ENCODE results near the gene ZC3HAV1.

DNA sequence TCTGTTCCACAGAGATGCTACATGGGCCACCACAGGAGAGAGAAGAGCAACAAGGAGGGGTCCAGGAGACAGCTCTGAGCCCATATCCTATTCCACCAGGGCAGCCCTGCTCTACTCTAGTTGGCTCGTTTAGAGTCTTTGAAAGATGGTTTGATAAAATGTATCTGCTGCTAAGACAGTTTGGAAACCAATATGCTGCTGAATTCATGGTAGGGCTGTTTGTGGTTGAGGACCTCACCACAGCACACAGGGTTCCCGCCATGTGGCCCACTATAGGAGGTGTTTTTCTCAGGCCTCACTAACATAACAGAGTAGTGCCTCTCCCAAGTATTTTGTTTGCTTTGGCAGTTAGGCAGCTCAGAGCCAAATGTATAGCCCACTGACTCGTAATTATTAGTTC is 37.8 kb downstream of the ZC3HAV1 start:
- TF ChIP-seq NFYB (IDR thresholded peaks at IDR 0.05; ENCODE audit: insufficient read depth, low read depth, low read length), result no peak
- no peak for TF ChIP-seq TBL1XR1 (IDR thresholded peaks at IDR 0.05; ENCODE audit: low read depth, low read length)
- no peak for TF ChIP-seq IRF4 (IDR thresholded peaks at IDR 0.05; ENCODE audit: low read depth, low read length)
- no peak for TF ChIP-seq SUPT20H (IDR thresholded peaks at IDR 0.05; ENCODE audit: borderline replicate concordance, control insufficient read depth, low read depth, low read length)
- no peak for TF ChIP-seq CHD2 (IDR thresholded peaks at IDR 0.05; ENCODE audit: borderline replicate concordance, low read depth, low read length)
- TF ChIP-seq ZNF274 (IDR thresholded peaks at IDR 0.05; ENCODE audit: insufficient read depth, insufficient read length), result no peak

All from GM12878 (cell line).